ENCODE results near the gene RPL39. TPM values are rescaled to one million over a fixed set of nuclear protein-coding genes. Genes with fewer than 3 reads are reported as not detected.
"Not testable (repeated sequence)": the region's sequence is repeated elsewhere in the genome, so short reads cannot be mapped to it uniquely, and the experiment has no call there.

Gene RPL39
- total RNA-seq, 1 experiment from 2014 or later: 2,054 TPM

GRCh38 chrX:119768436-119768835 is 23.0 kb downstream of the RPL39 start:
- Mint-ChIP-seq H3K36me3 (ENCODE audit: insufficient read depth in 1 of 3, low read depth in 3 of 3) (peaks cover 12 to 18% (median 17%) of the 10 kb centered on the region in 3 experiments; a peak in 6 of 7 replicates), H3K9me3 (peaks cover 74 to 79% of the 10 kb centered on the region in 2 experiments)
- not testable (repeated sequence) for H3K4ac ChIP-seq (ENCODE audit: low read depth, low read length); H3K27ac Mint-ChIP-seq; H2AFZ ChIP-seq (ENCODE audit: low read length); H3K27ac ChIP-seq (ENCODE audit: insufficient read length, low read depth, low read length); H2BK5ac ChIP-seq (ENCODE audit: insufficient read length, low read length); H2AK5ac ChIP-seq (ENCODE audit: insufficient read length, low read length); H2BK20ac ChIP-seq (ENCODE audit: low read depth, low read length, poor library complexity, severe bottlenecking); H3K9ac ChIP-seq (ENCODE audit: extremely low read depth, insufficient read length, low read length); DNase-seq; H3K27me3 Mint-ChIP-seq (ENCODE audit: low read depth); H2BK15ac ChIP-seq (ENCODE audit: low read depth, low read length); H2BK12ac ChIP-seq (ENCODE audit: insufficient read length, low read depth, low read length); H4K91ac ChIP-seq (ENCODE audit: insufficient read length, low read depth, low read length); H4K5ac ChIP-seq (ENCODE audit: insufficient read length, low read depth, low read length); H3K4me3 Mint-ChIP-seq; H3K23ac ChIP-seq (ENCODE audit: insufficient read length, low read depth, low read length); H4K20me1 ChIP-seq (ENCODE audit: control insufficient read depth, insufficient read depth, insufficient read length); H2BK120ac ChIP-seq (ENCODE audit: low read depth, low read length, poor library complexity, severe bottlenecking); H3K4me2 ChIP-seq (ENCODE audit: insufficient read depth, insufficient read length, low read length); H3K27me3 ChIP-seq (ENCODE audit: insufficient read depth, low read length); H3K14ac ChIP-seq (ENCODE audit: insufficient read depth, low read length); H3K23me2 ChIP-seq (ENCODE audit: insufficient read length, low read depth, low read length, poor library complexity, severe bottlenecking); H3T11ph ChIP-seq (ENCODE audit: low read length); H3K79me1 ChIP-seq (ENCODE audit: insufficient read depth, low read depth, low read length, poor library complexity, severe bottlenecking); H3K4me1 ChIP-seq (ENCODE audit: insufficient read depth, low read length); H3K79me2 ChIP-seq (ENCODE audit: insufficient read depth, low read length); H3K4me1 Mint-ChIP-seq; H4K8ac ChIP-seq (replicated peaks; ENCODE audit: insufficient read length, low read depth, low read length); H3K18ac ChIP-seq (ENCODE audit: insufficient read length, low read depth, low read length); H3K56ac ChIP-seq (ENCODE audit: insufficient read length, low read depth, low read length)
- WGBS (ENCODE audit: extremely low coverage, insufficient read length, low lambda C conversion rate): no CpG with 5 or more reads among the region's 11 CpGs
- H3K9me3 ChIP-seq (ENCODE audit: control insufficient read depth, low read depth, low read length): peaks cover 12% of the 10 kb centered on the region

All from H9 (cell line).